SHP77 treated with DMSO at 0.1 percent for 48 hours (cell line): ENCODE data around the gene SLC5A10.
"Not testable (repeated sequence)": the region's sequence is repeated elsewhere in the genome, so short reads cannot be mapped to it uniquely, and the experiment has no call there.

Experiments
- DNase-seq: peaks from one replicate; lab custom pipeline; 2025; lab: John Stamatoyannopoulos, UW

Gene SLC5A10

DNA sequence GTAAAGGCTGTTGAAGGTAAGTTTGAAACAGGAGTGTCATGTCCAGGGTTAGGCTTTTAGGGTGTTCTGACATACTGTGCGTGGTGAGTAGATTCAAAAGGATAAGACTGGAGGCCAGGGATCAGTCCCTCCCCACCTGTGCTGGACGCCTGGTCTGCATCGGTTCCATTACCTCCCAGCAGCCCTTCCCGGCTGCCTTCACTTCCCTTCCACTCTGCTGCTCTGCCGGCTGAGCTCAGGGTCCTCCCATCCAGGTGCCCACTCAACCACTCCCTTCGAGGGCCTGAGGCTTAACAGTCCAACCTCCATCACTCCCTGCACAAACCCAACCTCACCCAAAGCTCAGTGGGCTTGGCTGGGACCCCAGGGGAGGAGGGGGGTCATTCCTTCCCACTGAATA lies 4.1 kb upstream of the SLC5A10 start:
- no peak for DNase-seq

DNA sequence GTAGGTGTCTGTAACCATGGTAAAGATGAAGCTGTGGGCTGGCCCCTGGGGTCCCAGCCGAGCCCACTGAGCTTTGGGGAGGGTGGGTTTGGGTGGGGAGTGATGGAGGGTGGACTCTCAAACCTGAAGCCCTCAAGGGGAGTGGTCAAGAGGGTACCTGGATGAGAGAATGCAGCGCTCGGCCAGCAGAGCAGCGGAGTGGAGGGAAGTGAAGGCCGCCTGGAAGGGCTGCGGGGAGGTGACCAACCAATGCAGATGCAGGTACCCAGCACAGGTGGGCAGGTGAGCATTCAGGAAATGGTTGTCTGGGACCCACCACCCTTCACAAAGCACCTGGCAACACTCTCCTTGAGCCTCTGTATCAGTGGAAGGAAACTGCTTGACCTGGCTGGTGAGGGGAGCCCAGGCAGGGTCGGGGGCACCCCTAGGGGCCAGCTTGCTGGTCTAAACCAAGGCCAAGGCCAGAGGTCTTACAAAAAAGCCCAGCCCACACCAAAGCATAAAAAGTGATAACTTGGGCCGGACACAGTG lies 3.4 kb upstream of the SLC5A10 start:
- DNase-seq, result no peak

DNA sequence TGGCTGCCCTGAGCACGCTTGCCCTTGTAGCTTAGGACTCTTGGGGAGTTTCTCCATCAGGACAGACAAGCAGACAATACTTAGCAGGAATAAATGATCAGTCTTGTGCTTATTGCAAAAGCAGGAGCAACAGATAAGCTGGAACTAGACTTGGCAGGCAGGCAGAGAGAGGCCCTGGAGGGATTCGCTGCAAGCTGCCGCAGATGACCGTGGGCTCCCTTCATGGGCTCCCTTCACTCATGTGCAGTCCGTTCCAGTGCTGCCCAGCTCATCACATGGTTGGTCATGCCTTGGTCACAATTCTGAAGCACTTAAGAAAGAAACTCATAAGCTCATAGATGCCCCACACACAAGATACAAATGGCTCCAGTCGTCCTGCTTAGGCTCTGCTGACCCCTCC lies 2.4 kb upstream of the SLC5A10 start:
- no peak for DNase-seq

DNA sequence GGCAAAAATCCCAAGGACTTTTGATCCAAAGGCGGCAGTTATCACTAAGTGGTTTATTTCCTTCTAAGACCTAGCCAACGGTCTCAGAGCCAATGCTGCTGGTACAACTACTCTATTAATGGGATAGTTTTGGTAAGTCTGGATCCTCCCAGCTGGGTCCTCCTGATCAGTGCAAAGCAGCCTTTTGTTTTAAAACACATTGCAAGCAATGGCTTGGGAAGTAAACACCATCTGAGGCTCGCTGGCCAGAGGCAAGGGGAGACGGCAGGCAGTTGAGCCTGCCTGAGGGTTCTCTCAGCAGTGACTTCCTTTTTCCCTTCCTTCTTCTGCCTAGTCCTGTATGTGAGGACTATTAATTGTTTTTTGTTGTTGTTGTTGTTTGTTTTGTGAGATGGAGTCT lies 1.6 kb upstream of the SLC5A10 start:
- no peak for DNase-seq

DNA sequence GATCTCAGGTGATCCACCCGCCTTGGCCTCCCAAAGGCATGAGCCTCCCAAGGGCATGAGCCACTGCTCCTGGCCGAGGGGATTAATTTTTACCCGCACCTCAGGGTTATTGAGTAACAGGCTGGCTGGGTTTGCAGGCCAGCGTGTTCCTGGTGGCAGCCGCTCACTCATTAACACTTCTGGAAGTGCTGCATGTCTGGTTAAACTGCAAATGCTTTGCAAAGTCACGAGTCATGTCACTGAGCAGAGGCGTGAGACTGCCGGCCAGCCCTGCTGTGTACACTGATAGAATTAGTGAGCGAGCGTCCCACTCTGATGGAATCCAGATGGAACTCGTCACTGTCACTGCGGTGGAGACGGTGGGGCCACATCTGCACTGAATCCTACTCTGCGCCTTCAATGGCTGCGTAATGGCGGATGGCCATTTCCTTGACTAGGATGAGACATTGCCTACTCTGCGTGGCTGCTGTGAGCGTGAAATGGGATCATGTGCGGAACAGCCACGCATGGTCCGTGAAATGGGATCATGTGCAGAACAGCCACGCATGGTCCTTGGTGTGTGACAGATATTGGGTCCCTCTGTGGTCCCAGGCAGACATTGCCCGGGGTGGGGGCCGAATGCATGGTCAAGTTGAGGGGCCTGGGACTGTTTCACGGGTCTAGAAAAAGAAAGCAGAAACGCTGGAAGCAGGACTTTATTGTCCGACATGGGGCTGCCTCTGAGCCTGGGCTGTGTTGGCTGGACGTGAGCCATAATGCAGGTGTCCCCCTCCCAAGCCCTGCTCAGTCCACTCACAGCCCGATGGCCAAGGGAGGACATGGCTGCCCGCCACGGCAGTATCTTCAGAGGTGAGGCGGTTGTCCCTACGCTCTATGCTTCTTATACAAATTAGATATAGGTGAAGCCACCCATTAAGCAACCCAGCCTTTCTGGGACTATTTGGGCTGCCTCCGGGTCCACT lies 740 bp upstream of the SLC5A10 start:
- DNase-seq, result no peak

DNA sequence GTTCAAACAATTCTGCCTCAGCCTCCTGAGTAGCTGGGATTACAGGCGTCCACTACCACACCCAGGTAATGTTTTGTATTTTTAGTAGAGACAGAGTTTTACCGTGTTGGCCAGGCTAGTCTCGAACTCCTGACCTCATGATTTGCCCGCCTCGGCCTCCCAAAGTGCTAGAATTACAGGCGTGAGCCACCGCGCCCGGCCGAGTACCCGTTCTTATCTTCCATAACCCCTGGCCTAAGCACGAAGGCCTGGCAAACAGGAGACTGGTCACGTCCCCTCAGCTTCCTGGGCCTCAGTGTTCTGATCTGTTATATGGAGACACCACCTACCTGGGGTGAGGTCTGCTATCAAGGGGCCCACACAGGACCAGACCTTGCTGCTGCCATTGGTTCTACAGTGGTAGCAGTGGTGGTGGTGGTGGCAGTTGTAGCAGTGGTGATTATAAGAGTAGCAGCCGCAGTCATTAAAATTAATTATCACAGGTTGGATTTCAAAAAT lies 1.3 kb downstream of the SLC5A10 start:
- DNase-seq, result no peak

DNA sequence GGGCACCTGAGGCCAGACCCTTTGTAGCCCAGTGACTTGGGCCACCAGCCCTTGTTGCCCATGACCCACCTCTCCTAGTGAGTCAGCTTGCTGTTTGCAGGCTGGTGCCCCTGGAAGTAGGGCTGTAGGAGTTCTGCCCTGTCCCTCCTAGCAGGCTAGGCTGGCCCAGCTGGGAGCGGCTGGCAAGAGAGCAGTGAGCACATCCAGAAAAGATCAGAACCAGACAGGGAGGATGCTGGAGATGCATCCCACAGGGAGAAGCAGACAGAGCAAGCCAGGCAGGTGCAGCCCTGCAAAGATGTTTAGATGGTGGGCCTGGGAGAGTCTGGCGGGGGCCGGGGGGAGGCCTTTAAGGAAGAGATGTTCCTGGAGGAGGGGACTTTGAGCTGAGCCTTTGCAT lies 2.4 kb downstream of the SLC5A10 start:
- no peak for DNase-seq

DNA sequence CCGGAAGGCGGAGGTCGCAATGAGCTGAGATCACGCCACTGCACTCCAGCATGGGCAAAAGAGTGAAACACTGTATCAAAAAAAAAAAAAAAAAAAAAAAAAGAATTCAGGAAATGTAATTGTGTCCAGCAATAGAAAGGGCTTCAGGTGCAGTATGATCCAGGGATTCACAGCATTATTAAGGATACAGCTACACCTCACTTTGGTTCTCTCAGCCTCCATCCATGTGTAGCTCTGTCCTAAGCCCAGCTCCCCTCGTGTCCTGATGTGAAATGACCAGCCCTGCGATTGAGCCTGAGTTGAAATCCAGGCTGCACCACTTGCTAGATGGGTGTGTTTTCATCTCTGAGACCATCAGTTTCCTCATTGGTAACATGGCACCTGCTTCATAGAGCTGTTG lies 3.0 kb downstream of the SLC5A10 start:
- no peak for DNase-seq

DNA sequence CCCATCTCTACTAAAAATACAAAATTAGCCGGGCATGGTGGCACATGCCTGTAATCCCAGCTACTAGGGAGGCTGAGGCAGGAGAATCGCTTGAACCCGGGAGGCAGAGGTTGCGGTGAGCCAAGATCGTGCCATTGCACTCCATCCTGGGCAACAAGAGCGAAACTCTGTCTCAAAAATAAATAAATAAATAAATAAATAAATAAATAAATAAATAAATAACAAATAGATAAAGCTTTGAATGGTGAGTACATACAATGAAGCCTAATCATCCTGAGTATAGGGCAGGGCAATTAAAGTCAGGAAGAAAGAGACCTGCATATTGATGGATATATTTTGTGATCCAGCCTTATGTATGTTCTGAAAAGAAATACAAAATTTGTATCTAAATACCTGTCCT lies 4.1 kb downstream of the SLC5A10 start:
- DNase-seq, result not testable (repeated sequence)

DNA sequence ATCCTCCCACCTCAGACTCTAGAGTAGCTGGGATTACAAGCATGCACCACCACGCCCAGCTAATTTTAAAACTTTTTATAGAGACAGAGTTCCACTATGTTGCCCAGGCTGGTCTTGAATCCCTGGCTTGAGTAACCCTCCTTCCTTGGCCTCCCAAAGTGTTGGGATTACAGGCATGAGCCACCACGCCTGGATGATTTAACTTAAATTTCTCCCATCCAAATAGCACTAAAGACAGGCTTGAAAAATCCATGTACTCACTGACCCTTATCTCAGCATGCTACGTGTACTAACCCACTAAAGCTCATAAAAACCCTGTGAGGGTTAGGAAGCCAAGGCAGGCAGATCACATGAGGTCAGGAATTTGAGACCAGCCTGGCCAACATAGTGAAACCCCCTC lies 4.6 kb downstream of the SLC5A10 start:
- DNase-seq, result no peak

DNA sequence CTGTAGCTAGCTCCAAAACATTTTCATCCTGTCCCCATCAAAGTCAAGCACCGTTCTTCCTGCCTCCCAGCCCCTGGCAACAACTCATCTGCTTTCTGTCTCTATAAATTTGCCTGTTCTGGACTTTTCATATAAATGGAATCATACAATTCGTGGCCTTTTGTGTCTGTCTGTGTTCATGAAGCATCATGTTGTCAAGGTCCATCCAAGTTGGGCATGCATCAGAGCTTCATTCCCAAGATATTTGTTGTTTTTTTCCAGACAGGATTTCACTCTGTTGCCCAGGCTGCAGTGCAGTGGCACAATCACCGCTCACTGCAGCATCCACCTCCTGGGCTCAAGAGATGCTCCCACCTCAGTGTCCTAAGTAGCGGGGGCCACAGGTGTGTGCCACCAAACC lies 5.9 kb downstream of the SLC5A10 start:
- DNase-seq, result no peak

DNA sequence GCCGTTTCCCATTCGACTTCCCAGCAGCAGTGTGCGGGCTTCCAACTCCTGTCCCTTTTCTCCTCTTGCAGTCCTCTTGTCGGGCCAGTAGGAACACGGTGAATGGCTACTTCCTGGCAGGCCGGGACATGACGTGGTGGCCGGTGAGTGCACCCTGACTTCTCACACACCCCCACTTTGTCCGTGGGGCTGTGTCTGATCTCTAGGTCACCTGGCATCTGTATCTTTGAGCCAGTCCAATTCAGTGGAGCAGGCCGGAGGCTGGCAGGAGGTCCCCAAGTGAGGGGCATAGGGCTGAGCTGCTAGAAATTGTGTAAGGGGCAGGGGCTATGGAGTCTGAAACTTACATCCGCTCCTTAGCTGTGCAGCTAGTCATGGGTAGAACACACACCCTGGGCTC lies 6.6 kb downstream of the SLC5A10 start:
- DNase-seq, result no peak

DNA sequence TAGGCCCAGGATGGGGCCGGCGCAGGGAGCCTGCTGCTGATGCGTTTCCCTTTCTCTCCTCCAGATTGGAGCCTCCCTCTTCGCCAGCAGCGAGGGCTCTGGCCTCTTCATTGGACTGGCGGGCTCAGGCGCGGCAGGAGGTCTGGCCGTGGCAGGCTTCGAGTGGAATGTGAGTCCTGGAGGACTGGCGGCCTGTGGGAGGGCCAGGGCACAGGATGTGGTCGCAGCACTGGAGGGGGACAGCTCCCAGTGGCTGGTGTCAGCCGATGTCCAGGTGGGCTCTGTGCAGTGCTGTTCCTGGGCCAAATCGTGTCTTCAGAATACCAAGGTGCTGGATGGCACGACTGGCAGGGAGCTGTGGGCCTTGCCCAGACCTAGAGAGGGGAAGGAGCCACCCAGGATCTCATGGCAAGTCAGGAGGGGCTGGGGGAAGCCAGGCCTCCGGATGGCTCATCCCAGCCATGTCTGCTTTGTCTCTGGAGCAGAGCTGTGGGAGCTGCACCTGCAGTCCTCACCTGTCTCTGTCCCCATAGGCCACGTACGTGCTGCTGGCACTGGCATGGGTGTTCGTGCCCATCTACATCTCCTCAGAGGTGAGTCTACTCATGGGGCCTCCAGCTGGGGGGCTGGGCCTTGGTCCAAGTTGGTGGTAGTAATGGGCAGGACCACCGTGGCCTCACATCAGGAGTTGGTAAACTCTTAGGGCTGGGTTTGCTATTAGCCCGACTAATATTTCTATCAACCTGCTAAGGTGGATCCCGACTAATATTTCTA lies 7.3 kb downstream of the SLC5A10 start:
- no peak for DNase-seq

DNA sequence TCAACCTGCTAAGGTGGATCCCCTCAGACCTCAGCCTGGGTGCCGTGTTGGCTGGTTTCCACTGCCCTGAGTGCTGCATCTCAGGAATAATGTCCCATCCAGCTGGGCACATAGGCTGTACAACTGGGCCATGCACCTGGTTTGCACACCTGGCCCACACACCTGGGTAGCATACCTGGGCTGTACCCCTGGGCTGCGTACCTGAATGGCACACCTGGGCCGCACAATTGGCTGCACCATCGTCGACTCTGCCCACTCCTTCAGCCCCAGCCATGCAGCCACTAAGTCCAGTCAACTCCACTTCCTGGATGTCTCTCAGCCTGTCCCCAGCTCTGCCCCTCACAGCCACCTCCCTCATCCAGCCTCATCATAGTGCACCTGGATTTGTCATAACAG lies 7.9 kb downstream of the SLC5A10 start:
- no peak for DNase-seq

DNA sequence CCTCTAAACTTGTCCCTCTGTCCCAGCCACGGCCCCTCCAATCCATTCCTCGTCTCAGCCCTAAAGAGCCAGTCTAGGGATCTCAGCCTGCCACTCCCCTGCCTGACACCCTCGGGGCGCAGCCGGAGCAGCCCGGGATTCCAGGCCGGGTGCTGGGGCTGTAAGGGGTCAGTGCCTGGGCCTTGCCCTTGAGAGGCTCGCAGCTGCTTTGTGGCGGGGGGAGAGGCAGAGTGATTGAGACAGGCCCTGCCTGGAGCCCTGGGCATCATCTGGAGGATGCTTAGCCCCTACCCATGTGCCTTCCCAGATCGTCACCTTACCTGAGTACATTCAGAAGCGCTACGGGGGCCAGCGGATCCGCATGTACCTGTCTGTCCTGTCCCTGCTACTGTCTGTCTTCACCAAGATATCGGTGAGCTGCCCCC lies 8.3 kb downstream of the SLC5A10 start:
- DNase-seq, result no peak

DNA sequence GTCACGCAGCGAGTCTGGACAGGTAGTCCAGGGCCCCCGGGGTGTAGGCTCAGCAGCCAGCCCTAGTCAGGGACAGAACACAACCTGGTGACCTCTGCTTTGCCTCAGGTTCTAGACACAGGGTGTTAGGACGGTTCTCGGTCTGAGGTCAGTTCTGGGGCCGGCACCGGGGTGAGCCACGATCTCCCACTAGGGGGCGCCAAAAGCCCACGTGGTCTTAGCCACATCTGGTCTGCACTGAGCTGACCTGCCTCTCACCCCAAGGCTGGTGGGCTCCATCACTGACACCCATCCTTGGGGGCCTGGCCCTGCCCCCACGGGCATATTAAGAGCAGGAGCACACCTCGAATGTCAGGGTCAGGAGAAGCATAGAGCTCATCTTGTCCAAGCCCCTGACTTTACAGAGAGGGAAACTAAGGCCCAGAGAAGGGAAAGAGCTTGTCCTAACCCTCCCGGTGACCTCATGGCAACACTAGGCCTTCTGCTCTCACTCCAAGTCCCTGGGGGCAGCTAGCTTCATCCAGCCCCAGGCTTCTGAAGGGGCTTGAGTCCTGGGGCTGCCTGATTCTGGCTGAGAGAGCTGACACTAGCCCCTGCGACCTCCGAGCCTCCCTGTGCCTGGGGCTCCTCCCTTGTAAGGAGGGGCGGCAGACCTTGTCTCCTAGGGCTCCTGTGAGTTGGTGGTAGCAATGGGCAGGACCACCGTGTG lies 9.0 kb downstream of the SLC5A10 start:
- peak; percentile 69 for DNase-seq

DNA sequence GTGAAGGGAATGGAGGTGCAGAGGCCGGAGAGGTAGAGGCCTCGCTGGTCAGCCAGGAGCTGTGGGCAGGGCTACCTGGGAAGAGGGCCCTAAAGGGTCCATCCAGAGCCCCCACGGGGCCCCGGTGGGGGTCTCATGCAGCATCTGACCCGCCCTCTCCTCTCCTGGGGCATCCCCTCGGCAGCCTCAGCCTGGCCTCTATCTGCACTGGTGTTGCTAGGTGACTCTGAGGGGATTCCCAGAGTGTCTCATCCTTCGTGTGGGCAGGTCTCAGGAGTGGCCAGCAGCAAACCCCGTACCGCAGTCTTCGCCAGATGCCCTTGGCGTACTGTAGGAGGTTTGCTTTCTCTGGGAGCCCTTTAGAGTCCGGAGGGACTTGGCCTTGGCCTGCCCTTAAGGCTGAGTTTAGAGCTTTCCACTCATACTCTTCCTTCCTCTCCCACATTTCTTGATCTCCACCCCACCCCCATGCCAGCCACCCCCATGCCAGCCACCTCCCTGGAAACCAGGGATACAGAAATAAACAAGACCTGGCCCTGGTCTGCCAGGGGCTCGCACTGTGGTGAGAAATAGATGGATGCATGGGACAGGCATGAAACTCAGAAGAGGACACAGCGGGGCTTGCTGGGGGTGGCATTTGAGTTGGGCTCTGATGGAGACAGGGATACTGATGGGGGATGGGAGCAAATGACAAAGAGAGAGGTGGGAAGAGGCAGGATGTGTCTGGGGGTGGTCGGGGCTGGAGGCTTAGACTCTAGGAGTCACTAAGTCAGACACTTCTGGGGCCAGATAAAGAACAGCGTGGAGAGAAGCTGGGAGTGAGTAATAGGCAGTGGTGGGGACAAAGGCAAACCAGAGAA lies 9.9 kb downstream of the SLC5A10 start:
- no peak for DNase-seq

DNA sequence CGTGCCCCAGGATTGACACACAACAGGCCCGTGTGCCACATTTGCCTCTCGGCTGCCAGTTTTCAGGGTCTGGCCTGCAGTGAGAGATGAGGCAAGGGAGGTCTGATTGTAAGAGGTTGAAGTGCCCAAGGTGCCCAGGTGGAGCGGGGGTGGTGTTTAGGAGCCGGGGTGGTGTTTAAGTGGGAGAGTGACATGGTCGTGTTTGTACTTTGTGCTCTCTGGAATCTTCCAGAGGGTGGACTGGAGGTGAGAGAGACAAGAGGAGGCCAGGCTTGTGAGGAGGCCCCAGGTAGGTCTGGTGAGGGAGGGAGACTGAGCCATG lies 10.5 kb downstream of the SLC5A10 start:
- no peak for DNase-seq

DNA sequence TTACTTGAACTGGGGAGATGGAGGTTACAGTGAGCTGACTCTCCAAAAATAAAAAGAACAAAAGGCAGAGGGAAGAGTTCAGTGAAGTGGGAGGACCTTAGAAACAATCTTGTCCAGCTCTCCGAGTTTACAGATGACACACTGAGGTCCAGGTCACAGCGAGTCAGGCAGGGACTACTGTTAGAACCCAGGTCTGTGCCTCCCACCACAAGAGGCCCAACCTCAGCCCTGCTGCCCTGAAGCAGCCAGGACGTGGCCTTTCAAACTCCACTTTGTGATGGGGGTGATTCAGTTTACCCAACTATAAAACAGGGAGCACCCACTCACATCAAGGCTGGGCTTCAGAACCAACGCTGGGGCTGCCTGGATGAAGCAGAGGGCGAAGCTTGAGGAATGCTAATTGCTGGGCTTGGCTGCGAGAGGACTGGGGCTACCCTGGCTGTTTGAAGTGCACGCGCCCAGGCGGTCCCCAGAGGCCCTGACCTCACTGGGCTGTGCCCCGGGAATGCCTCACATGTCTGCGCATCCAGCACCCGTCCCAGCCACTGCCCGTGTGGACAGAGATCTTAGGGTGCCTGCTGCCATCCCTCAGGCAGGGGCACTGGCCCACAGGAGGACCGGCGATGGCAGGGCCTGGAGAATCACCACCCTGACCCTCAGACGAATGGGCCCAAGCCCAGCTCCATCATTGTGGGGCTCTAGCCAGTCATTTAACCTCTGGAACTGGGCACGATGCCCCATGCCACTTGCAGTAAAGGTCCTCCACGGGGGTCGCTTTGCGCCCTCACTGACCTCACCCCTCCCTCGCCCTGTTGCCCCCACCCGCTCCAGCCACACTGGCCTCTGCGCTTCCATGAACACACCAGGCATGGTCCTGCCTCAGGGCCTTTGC lies 11.4 kb downstream of the SLC5A10 start:
- DNase-seq, result no peak

DNA sequence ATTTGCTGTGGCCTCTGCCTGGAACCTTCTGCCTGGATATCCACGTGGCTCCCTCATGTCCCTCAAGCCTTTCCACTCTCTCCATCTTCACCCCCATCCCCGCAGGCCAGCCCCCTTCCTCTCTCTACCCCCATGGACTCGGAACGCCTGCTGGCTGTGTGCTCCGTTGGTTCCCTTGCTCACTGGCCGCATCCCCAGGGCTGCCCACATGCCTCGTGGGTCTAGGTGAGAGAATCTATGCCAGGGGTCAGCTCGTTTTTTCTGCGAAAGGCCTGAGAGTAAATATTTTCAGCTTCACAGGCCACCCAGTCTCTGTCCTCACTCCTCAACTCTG lies 12.0 kb downstream of the SLC5A10 start:
- no peak for DNase-seq
